Midbrain (tissue), 1 donor: ENCODE data around the gene KLK6.
A peak's percentile ranks its signal among the peaks of the same experiment; 100 is the strongest.

Experiments used
- DNase-seq: peaks from one replicate; lab custom pipeline; 2025; lab: John Stamatoyannopoulos, UW

KLK6 gene

DNA sequence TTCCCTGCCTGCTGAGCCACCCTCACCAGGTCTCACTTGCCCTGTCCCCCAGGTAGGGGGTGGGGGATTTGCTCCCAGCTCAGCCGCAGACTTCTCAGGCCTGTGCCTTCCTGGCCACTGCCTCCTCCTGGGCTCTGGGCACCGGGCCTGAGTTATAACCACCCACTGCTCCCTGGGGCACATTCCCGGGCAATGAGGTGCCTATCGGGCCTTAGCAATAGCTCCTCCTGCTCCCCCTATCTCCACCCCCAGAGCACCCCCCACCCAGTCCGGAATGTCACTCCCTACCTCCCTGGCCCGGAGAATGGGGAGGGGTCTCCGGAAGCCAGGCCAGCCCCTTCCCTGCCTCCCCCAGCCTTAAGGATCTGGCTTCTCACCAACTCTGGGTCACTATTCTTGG is 16.5 kb downstream of the KLK6 start, which contains the start of gene KLK5:
TSS of gene KLK5 (minus strand) at position 129 of the 400 bp plus-strand sequence. CDS start 381 bp downstream, outside the sequence.
- no peak for DNase-seq

DNA sequence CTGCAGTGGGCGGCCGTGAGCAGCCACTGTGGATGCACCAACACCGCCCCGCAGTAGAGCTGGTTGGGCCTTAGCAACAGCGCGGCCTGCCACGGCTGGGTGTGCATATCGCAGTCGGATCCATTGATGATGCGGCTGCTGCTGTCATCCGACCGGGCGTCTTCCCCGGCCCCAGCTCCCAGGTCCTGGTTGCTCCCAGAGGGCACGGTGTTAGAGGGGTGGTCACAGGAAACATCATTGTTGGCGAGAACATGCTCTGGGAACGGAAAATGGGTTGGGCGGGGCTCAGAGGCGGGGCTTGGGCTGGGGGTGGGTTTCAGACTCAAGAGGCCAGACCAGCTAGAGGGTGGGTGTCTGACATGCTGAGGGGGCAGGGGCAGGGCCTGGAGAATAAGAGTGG is 19.5 kb downstream of the KLK6 start:
- DNase-seq: no peak

DNA sequence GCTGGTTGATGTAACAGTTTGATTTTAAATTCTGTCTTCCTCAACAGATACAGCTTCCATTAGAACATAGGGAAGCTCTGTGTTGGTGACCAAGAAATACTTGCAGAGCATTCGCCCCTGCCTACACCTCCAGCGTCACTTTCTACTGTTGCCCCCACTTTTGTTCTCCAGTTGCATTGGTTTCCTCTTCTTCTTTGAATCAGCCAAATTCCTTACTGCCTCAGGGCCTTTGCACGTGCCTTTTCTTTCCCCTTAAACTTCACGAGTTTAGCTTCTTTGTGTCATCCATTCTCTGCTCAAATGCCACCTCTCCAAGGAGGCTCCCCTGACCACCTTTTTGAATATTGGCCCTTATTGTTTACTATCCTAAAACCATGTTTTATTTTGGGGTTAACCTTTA is 22.3 kb downstream of the KLK6 start:
- no peak for DNase-seq

DNA sequence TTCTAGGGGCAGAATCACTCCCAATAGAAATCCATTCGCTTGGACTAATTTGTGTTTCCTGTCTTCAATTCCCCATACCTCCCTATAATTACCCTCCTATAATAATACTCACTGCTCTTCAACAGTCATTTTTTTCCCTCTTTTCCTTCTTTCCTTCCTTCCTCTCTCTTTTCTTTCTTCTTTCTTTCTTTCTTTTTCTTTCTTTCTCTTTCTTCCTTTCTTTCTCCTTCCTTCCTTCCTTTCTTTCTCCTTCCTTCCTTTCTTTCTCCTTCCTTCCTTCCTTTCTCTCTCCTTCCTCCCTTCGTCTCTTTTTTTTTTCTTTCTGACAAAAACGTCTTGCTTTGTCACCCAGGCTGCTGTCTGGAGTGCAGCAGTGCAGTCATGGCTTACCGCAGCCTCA is 24.6 kb downstream of the KLK6 start:
- DNase-seq: no peak

DNA sequence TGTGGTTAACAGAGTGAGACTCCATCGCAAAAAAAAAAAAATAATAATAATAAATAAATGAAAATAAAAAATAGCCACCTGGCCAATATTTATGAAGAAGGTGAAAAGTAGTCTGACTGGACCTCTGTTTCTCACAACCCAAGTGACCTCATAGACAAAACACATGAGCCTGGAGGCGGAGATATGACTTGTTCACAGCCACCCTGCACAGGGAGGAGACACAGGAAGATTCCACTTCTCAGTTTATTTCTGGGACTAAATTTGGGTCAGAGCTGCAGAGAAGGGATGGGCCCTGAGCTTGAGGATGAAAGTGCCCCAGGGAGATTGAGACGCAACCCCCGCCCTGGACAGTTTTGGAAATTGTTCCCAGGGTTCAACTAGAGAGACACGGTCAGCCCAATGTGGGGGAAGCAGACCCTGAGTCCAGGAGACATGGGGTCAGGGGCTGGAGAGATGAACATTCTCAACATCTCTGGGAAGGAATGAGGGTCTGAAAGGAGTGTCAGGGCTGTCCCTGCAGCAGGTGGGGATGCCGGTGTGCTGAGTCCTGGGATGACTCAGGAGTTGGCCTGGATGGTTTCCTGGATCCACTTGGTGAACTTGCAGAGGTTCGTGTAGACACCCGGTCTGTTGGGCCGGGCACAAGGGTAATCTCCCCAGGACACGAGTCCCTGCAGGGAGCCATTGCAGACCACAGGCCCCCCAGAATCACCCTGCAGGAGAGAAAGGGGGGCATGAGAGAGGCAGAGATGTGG is 26.1 kb downstream of the KLK6 start:
- no peak for DNase-seq

DNA sequence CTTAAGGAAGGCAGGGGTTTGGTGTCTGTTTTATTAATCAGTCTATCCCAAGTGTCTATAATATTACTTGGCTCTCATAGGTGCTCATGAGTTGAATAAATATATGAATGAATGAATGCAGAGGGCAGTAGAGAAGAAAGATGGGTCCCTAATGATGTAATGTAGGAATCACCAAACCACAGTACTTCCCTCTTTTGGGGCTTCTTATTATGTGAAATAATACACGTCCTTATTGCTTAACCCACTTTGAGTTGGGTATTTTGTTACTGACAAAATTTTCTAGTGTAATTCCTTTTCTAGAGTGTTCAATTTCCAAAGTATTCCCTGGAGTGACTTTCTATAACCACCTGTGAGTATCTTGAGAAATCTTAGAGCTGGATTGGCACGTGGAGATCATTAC is 29.8 kb downstream of the KLK6 start:
- DNase-seq: no peak

DNA sequence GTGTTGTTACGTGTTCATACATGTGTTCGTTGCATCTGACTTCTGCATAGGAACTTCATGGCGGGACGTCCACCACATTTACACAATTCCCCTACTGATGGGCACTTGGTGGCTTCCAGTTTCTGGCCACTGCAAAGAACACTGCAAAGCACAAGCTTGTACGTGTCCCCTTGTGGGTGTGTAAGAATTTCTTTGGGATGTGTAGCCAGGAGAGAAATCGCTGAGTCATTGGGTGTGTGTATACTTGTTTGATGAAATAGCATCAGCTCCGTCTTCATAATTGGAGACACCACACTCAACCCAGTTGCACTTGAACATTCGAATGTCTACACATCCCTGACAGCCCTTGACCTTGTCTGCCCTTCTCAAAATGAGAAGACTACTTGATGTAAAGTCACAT is 35.8 kb downstream of the KLK6 start:
- DNase-seq: no peak

DNA sequence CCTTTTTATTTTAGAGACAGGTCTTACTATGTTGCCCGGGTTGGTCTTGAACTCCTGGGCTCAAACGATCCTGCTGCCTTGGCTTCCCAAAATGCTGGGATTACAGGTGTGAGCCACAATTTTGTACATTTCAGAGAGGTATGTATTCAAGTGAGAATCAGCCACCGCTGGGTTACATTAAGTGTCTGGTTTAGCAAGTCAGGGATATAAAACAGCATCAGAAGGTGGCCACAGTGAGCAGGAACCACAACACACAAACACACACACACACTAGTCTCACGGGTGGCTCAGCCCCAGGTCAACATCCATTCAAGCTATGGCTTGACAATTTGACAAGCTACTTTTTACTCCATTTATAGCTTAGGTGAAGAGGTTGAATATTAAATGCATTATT is 36.7 kb downstream of the KLK6 start:
- DNase-seq: no peak

DNA sequence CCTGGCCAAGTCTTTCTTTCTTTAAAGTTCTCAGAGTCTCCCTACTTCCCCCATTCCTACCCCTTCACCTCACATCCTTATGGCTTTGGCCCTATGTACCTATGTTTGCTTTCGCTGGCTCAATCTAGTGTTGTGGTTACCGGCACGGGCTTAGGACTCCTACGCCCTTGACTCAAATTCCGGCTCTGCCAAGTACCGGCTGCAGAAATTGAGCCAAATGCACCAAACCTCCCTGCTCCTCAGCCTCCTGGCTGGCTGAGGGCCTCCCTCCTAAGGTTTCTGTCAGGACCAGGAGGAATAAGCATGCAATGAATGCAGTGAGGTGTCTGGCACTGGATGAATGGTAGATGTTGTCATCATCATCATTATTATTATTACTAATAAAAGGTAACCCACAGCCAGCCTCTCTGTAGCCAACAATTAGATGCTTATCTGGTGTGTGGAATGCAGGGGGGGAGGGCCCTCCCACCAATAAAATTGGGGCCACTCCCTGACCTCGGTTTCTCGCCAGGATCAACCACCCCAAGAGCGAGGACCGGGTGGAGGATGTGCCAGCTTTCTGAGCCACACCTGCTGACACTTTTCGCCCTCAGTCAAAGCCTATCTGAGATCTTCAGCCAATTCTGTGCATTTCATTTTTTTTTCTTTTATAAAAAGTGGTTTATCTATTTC is 37.2 kb downstream of the KLK6 start:
- DNase-seq: no peak

DNA sequence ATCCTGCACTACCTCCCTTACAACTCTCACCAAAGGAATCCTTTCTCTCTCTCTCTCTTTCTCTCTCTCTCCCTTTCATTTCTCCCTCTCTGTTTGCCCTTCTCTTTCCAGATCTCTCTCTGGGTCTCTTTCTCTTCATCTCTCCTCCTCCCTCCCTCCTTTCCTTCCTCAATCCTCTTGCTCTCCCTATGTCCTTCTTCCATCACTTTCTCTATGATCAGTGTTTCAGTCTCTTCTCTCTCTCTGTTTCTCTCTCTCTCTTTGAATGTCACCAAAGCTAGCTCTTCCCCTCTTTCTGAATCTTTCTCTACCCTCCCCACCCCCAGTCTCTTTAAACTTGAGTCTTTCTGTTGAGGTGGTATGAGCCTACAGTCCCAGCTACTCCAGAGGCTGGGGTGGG is 38.4 kb downstream of the KLK6 start:
- DNase-seq: no peak

DNA sequence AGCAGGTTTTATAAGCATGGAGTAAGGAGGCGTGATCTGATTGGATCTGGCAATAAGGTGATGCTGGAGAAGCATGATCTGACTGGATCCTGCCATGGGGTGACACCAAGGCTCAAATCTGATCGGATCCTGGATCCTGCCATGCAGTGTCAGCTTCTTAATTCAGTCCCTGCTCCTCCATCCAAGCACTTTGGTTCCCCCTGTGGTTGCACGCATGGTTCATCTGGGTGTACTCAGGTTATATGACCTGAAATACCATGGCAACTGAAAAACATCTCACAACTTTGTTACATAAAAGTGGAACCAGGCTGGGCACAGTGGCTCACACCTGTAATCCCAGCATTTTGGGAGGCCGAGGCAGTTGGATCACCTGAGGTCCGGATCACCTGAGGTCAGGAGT is 40.6 kb downstream of the KLK6 start:
- no peak for DNase-seq

DNA sequence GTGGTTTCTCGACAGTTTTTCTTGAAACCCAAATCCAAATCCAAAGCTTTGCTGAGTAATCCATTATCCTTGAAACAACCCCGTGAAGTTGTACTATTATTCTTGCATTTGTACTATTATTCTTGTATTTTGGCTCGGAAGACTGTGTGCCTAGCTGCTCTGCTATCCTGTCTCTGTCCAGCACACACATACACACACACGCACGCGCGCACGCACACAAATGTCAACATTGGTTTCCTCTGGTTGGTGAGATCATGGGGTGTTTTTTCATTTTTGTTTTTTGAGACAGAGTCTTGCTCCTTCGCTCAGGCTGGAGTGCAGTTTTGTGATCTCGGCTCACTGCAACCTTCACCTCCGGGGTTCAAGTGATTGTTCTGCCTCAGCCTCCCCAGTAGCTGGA is 43.2 kb downstream of the KLK6 start:
- no peak for DNase-seq

DNA sequence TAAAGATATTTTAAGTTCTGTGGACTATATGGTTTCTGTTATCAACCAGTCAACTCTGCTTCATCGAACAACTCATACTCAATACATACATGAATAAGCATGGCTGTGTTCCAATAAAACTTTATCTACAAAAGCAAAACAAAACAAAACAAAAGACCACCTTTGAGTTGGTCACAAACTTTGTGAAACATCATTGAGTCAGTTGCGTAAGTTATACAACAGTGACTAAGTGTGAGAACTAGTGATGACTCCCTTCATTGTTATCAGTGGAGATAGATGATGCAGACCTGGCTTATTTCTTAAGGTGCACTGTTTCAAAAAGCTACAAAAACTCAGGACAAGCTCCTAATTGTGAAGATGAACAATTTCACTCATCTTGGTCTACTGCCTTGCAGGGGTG is 43.7 kb downstream of the KLK6 start:
- no peak for DNase-seq

DNA sequence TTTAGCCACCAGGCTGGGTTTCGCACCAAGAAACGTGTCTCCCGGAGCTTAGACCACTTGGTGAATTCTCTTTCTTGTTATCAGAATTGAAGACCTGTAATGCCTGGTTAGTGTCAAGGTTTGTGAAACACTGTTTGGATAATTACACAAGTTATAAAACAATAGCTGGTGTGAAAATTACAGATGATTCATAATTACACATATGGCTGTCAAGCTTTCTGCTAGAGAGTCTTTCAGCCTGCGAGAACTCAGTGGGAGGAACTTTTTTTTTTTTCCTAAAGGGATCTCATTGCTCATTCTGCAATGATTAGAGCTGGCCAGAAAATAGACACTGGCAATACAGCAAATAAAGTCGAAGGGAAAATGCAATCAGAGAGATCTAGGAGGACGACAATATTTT is 44.8 kb downstream of the KLK6 start:
- DNase-seq: no peak

DNA sequence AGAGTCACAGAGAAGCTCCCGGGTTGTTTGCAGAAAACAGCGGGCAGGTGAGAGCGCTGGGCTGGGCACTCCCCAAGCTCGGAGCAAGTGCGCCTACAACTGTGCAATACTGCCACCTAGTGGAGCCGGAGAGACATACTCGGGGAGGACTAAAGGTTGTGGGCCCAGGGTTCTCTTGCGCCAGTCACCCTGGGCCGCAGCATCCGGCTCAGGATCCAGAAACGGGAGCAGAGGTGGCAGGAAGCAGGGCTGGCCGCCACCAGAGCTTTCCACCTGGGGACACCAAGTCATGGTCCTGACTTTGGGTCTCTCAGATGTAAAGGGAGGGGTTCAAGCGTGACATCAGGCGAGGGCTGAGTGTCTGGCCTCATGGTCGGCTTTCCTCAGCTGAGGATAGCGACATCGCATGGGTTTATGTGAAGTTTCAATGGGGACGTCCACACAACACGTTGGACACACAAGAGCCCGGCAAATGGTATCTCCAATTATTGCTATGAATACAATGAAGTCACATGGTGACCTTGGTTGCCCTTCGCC is 47.0 kb downstream of the KLK6 start:
- peak; percentile 75 for DNase-seq

DNA sequence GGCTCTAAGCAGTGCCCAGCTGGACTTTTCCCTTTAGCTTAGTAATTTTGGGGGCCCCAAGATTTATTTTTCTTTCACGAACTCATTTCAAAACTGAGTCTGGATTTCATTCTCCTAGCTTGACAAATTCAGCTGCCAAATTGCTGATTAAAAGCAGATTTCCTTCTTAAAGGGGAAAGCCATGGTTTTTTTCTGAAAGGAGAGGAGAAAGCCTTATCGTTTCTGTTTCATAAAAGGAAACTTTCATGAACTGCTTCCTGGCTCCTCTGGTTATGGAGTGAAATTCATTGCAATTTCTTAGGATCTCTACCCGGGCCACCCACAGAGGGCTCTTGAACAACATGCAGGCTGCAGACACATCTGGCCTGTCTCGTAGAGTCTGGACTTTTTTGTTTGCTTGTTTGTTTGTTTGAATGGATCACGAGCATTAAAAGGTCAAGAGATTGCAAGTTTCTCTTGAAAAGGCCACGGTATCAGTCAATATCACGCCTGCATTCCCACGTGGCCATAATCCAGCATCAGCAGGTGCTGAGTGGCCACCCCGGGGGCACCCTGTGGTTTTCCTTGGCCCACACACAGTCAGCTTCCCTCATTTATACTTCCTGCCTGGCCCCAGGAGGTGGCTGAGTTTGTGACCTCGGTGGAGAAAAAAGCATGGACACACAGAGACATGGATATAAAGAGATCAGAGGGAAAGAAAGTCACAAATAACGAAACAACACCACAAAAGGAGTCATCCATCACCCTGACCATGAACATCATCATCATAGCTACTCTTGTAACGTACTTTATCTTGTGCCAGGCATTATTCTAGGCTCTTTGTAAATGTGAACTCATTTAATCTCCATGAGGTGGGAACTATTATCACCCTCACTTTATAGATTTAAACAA is 47.7 kb downstream of the KLK6 start:
- no peak for DNase-seq

DNA sequence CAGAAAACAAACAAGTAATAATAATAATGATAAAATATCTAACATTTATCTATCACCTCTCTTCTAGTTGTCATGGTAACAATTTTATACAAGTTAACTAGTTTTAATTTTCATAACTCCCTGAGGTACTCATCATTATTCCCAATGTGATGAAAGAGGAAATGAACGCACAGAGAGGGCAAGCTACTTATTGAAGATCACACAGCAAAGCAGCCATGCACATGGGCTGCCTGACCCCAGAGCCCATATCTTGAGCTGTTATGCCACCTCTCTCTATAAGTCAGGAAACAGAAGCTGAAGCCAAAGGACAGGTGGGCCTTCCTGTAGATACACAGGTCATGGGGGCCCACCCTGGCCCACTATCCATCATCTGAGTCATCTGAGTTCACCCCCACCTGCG is 53.3 kb downstream of the KLK6 start:
- no peak for DNase-seq

DNA sequence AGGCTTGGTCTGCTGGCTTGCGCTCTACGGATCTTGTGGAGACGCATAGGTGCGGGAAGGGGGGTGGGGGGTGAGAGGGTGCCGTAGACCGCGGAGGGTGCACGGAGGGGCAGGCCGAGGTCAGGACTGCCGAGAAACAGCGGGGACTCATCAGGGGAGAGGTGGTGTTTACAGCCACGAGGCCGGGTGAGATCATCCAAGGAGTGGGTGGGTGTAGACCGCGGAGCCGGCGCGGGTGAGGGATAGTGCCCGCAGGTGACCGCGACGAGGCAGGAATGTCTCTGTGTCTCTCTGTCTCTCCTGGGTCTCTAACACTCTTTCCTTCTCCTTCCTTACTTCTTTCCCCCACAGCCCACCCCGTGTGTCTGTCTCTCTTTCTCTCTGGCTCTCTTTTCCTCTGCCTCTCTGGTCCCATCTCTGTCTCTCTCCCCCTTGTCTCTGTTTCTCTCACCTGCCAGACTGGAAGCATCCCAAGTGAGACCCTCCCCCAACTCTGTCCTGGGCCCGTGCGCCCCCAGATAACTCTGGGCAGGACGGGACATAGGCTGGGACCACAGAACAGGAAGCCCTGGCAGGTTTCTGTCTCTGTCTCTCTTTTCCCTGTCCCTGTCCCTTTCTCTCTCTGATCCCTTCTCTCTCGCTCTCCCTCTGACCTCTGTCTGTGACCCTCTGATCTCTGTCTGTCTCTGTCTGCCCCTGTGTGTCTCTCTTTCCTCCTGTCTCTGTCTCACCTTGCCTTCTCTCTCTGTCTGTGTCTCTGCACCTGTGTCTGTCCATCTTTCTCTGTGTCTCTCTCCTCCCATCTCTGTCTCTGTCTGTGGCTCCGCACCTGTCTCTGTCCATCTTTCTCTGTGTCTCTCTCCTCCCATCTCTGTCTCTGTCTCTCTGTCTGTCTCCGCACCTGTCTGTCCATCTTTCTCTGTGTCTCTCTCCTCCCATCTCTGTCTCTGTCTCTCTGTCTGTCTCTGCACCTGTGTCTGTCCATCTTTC is 56.4 kb downstream of the KLK6 start:
- no peak for DNase-seq

DNA sequence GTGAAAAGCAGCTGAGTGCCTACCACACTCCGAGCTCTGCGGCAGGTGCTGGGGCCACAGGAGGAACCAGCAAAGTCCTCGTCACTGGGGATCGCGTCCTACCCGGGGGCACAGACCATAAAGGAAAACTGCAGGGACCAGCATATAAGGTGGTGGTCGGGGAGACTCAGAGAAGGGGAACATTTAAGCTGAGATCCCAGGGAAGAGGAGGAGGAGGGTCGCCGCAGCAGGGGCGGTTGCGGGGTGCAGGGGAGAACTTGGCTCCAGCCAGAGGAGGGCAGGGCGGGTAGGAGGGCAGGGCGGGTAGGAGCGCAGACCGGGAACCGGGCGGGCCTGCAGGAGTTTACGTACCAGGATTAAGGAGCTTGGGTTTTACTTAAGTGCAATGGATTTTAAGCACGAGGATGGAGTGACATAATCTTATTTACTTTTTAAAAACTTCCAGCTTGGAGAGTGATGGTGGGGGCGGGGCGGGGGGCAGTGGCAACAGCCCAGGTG is 57.2 kb downstream of the KLK6 start:
- no peak for DNase-seq

DNA sequence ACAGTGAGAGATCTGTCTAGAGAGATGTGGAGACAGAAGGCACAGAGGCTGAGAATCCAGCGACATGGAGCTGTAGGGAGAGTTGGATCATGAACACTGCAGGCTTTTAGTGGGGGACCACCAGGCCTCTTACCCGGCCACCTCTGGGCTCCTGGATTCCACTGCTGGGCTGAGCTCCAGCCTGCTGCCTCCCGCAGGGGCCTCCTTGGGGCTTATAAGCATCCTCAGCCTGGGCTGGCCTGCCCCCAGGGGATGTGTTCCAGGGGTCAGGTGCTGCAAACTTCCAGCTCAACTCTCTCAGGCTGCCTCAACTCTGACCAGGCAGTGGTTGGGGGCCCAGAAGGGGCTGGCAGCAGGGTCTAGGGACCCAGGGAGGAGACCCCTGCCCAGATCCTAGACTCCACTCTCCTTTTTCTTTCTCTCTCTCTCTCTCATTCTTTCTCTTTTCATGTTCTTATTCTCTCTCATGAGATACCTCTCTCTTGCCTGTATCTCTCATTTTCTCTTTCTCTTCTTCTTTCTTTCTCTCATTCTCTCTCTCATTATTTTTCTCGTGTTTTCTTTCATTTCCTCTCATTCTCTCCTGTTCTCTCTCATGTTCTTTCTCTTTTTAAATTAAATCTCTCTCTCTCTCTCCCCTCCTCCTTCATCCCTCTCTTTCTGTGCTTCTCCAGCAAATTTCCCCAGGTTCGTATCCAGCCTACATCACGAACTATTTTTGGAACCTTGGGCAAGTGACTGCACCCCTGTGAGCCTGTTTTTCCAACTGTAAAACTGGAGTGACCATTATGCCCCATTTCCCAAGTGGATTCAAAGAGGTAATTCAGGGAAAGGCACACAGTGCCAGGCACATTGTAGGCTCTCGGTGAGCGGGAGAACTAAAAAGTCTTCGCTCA is 57.9 kb downstream of the KLK6 start, which contains the start of gene KLK4:
TSS of gene KLK4 (minus strand) at position 190 of the 896 bp plus-strand sequence. CDS start 657 bp downstream, outside the sequence.
- no peak for DNase-seq
